ENCODE data around the gene SH3TC1. TPM values are rescaled to one million over a fixed set of nuclear protein-coding genes. Genes with fewer than 3 reads are reported as not detected.
A peak's percentile ranks its signal among the peaks of the same experiment; 100 is the strongest.

The SH3TC1 gene
- total and polyA plus RNA-seq, 2 of the 8 experiments (the other 6 are each of a cell fraction or from before 2014, with no cell fraction given), result 0.15 TPM; not detected in 1

- TF ChIP-seq EZH2 (IDR thresholded peaks at IDR 0.05; ENCODE audit: low read depth, low read length, severe bottlenecking) (peak; percentile 53), CTCF (IDR thresholded peaks at IDR 0.05; ENCODE audit: control extremely low read depth in 1 of 3, insufficient read depth in 1 of 3, low read depth in 1 of 3, low read length in 3 of 3) (no peak), CHD2 (IDR thresholded peaks at IDR 0.05; ENCODE audit: low read length) (no peak), E2F6 (IDR thresholded peaks at IDR 0.05) (0 out of 2 replicates have a peak, but pooled peaks have one; percentile 29), MAX (IDR thresholded peaks at IDR 0.05) (no peak), PHF8 (conservative IDR thresholded peaks at IDR 0.05; ENCODE audit: low read depth, low read length) (no peak), BRCA1 (IDR thresholded peaks at IDR 0.05; ENCODE audit: low read depth, low read length) (no peak), CBX8 (IDR thresholded peaks at IDR 0.05; ENCODE audit: borderline replicate concordance, low read depth, low read length) (no peak), YY1 (IDR thresholded peaks at IDR 0.05; ENCODE audit: low read depth, low read length) (no peak), RXRA (IDR thresholded peaks at IDR 0.05; ENCODE audit: insufficient read depth, low read depth, low read length) (no peak), ASH2L (IDR thresholded peaks at IDR 0.05; ENCODE audit: low read length) (no peak)
Measured at GRCh38 chr4:8157944-8158709, 41.0 kb upstream of the SH3TC1 start (continued).
